CD14-positive monocyte (primary cell): Measurements from ENCODE around the gene GRM8. TPM values are rescaled to one million over a fixed set of nuclear protein-coding genes. Genes with fewer than 3 reads are reported as not detected.

ENCODE experiments used
- DNase-seq, 3 donors: peaks; one replicate each; pipeline ENCODE4 v3.0.0-alpha.2; 2011 to 2022
- H2AFZ ChIP-seq: 2 replicates; pipeline ENCODE4 v1.6.0; 2012; ENCODE audit warnings: mild to moderate bottlenecking, low read depth, low read length, inconsistent platforms; ENCODE audit not compliant: insufficient read depth, poor library complexity, severe bottlenecking
- H3K27ac ChIP-seq, 2 donors: 1 replicate in 1 of 2; 2 replicates in 1 of 2; pipeline ENCODE4 v1.5.1; 2012 to 2013; ENCODE audit warnings: low read length in 2 of 2, control low read depth in 1 of 2, inconsistent platforms in 1 of 2, low read depth in 1 of 2, mild to moderate bottlenecking in 1 of 2
- H3K27me3 ChIP-seq, 2 donors: one replicate each; pipeline versions ENCODE4 v1.6.0 to v1.6.1; 2011 to 2013; ENCODE audit warnings: low read length in 2 of 2; ENCODE audit not compliant: control insufficient read depth in 2 of 2, insufficient read depth in 2 of 2
- H3K36me3 ChIP-seq, 2 donors: replicated peaks in 1 of 2; 1 replicate in 1 of 2; 2 replicates in 1 of 2; pipeline versions ENCODE4 v1.5.1 to v1.6.1; 2012 to 2013; ENCODE audit warnings: low read length in 2 of 2, control low read depth in 1 of 2, inconsistent platforms in 1 of 2, mild to moderate bottlenecking in 1 of 2; ENCODE audit not compliant: insufficient read depth in 2 of 2, control insufficient read depth in 1 of 2
- H3K4me1 ChIP-seq, 2 donors: 1 replicate in 1 of 2; 2 replicates in 1 of 2; pipeline versions ENCODE4 v1.5.1 to v1.6.1; 2012 to 2013; ENCODE audit warnings: low read length in 2 of 2, control low read depth in 1 of 2, inconsistent platforms in 1 of 2, mild to moderate bottlenecking in 1 of 2, moderate library complexity in 1 of 2; ENCODE audit not compliant: insufficient read depth in 2 of 2, control insufficient read depth in 1 of 2
- H3K4me2 ChIP-seq: replicated peaks from 2 replicates; pipeline ENCODE3; 2012; ENCODE audit warnings: low read length, moderate library complexity, mild to moderate bottlenecking; ENCODE audit not compliant: poor library complexity, severe bottlenecking; ENCODE audit errors: extremely low read depth
- H3K4me3 ChIP-seq, 3 experiments: fragments of 200-600 bp in 1 of 3; sonication (generic) in 1 of 3; replicated peaks in 1 of 3; 1 replicate in 2 of 3; 2 replicates in 1 of 3; pipeline ENCODE4 v1.5.1; 2011 to 2013; ENCODE audit warnings: low read length in 3 of 3, mild to moderate bottlenecking in 3 of 3, control low read depth in 2 of 3, low read depth in 2 of 3, inconsistent platforms in 1 of 3, moderate library complexity in 1 of 3
- H3K79me2 ChIP-seq: 2 replicates; pipeline ENCODE4 v1.6.0; 2012; ENCODE audit warnings: mild to moderate bottlenecking, control low read depth, inconsistent platforms, low read length, moderate library complexity; ENCODE audit not compliant: insufficient read depth
- H3K9ac ChIP-seq: 2 replicates; pipeline ENCODE4 v1.6.0; 2017; ENCODE audit warnings: low read length, mild to moderate bottlenecking; ENCODE audit not compliant: insufficient read depth, poor library complexity, severe bottlenecking
- H3K9me3 ChIP-seq, 2 donors: replicated peaks in 1 of 2; 1 replicate in 1 of 2; 2 replicates in 1 of 2; pipeline versions ENCODE4 v1.5.1 to v1.6.1; 2012 to 2013; ENCODE audit warnings: low read length in 2 of 2, control low read depth in 1 of 2; ENCODE audit not compliant: control insufficient read depth in 1 of 2, insufficient read depth in 1 of 2
- H4K20me1 ChIP-seq: 2 replicates; pipeline ENCODE4 v1.6.0; 2012; ENCODE audit warnings: mild to moderate bottlenecking, low read length, control low read depth, moderate library complexity; ENCODE audit not compliant: insufficient read depth
- H3K27ac Mint-ChIP-seq, 7 donors: one replicate each; pipeline ENCODE4 v1.8.0; 2020; ENCODE audit warnings: mild to moderate bottlenecking in 7 of 7, mixed read lengths in 7 of 7, moderate library complexity in 6 of 7, inconsistent platforms in 2 of 7
- H3K27me3 Mint-ChIP-seq, 3 donors: one replicate each; pipeline ENCODE4 v1.8.0; 2021 to 2022; ENCODE audit warnings: low read depth in 3 of 3, mild to moderate bottlenecking in 3 of 3, mixed read lengths in 3 of 3, moderate library complexity in 3 of 3, inconsistent platforms in 1 of 3
- H3K36me3 Mint-ChIP-seq, 2 donors: one replicate each; pipeline ENCODE4 v1.8.0; 2020; ENCODE audit warnings: mixed read lengths in 2 of 2, inconsistent platforms in 1 of 2, mild to moderate bottlenecking in 1 of 2
- H3K4me1 Mint-ChIP-seq: one replicate; pipeline ENCODE4 v1.8.0; 2020; ENCODE audit warnings: mild to moderate bottlenecking, mixed read lengths
- H3K4me3 Mint-ChIP-seq, 2 donors: one replicate each; pipeline ENCODE4 v1.8.0; 2020; ENCODE audit warnings: mild to moderate bottlenecking in 2 of 2, mixed read lengths in 2 of 2, moderate library complexity in 1 of 2
- H3K9me3 Mint-ChIP-seq, 7 donors: one replicate each; pipeline ENCODE4 v1.8.0; 2020 to 2022; ENCODE audit warnings: mixed read lengths in 7 of 7, mild to moderate bottlenecking in 6 of 7, moderate library complexity in 6 of 7, inconsistent platforms in 2 of 7
- CTCF ChIP-seq: fragments of 200-600 bp; IDR thresholded peaks from one replicate; pipeline ENCODE4 v1.8.0; 2022; ENCODE audit warnings: antibody characterized with exemption, mild to moderate bottlenecking
- WGBS: methylation state at CpG from one replicate; pipeline ENCODE4 v1.1.5; 2013; ENCODE audit warnings: missing lambda C conversion rate; ENCODE audit not compliant: insufficient coverage; 5-methylcytosine and 5-hydroxymethylcytosine counted together
- intact Hi-C, 2 donors: fragments of 100-400 bp; cut with micrococcal nuclease; formaldehyde crosslinking; loops; one replicate each; pipeline versions ENCODE4 v1.15.0 to v1.15.1; 2023
- polyA plus RNA-seq, 3 donors: library from polyadenylated mRNA; depleted of rRNA in 1 of 3; unstranded in 2 of 3; stranded (reverse) in 1 of 3; fragments of 300-500 nt in 2 of 3; fragments of >200 nt in 1 of 3; fragmentation: Illumina TruSeq in 2 of 3; gene quantifications; 1 replicate in 2 of 3; 2 replicates in 1 of 3; pipeline ENCODE4 v1.2.3, GENCODE V29; 2012 to 2021

Gene GRM8
- polyA plus RNA-seq, 3 donors, result not detected

- H3K9ac ChIP-seq, result no peak overlapping the region
- WGBS, result no CpG with 5 or more reads among the region's 2 CpGs
- no peaks in the 10 kb centered on the region for H3K27me3 ChIP-seq
- Mint-ChIP-seq H3K4me3 (no peak overlapping the region), H3K4me1 (no peaks in the 10 kb centered on the region), H3K9me3 (peaks cover 0 to 2% (median 0%) of the 10 kb centered on the region in 7 donors), H3K27me3 (no peaks in the 10 kb centered on the region), H3K27ac (no peak overlapping the region), H3K36me3 (no peaks in the 10 kb centered on the region)
- no peak overlapping the region for H3K4me2 ChIP-seq
- DNase-seq, result no peak
- H4K20me1 ChIP-seq, result no peaks in the 10 kb centered on the region
- no peaks in the 10 kb centered on the region for H3K79me2 ChIP-seq
- intact Hi-C loops, result no loop called here
- no peaks in the 10 kb centered on the region for H3K36me3 ChIP-seq
- H3K9me3 ChIP-seq, result no peaks in the 10 kb centered on the region
- no peak overlapping the region for H2AFZ ChIP-seq
- no peaks in the 10 kb centered on the region for H3K4me1 ChIP-seq
- H3K27ac ChIP-seq, result no peak overlapping the region
- peak; percentile 17 for TF ChIP-seq CTCF
- no peak overlapping the region for H3K4me3 ChIP-seq
These were observed 395.9 kb downstream of the GRM8 start for GRCh38 chr7:126856691-126857291.

GRCh38 chr7:126845331-126845730 lies 407.4 kb downstream of the GRM8 start:
- H4K20me1 ChIP-seq, result no peaks in the 10 kb centered on the region
- H3K27ac Mint-ChIP-seq, result no peak overlapping the region
- H3K4me1 ChIP-seq, result no peaks in the 10 kb centered on the region
- H3K27ac ChIP-seq, result no peak overlapping the region
- no peaks in the 10 kb centered on the region for H3K4me1 Mint-ChIP-seq
- intact Hi-C loops, result no loop called here
- no peak for DNase-seq
- H3K4me3 ChIP-seq, result no peak overlapping the region
- H3K36me3 Mint-ChIP-seq, result no peaks in the 10 kb centered on the region
- H3K27me3 Mint-ChIP-seq, result peaks cover 0 to 1% (median 0%) of the 10 kb centered on the region in 3 donors
- peaks cover 0 to 2% (median 0%) of the 10 kb centered on the region in 7 donors for H3K9me3 Mint-ChIP-seq
- no peak for TF ChIP-seq CTCF
- no peaks in the 10 kb centered on the region for H3K36me3 ChIP-seq
- H3K27me3 ChIP-seq, result no peaks in the 10 kb centered on the region
- H3K79me2 ChIP-seq, result no peaks in the 10 kb centered on the region
- H2AFZ ChIP-seq, result no peak overlapping the region
- no peak overlapping the region for H3K9ac ChIP-seq
- no peak overlapping the region for H3K4me2 ChIP-seq
- H3K4me3 Mint-ChIP-seq, result no peak overlapping the region
- H3K9me3 ChIP-seq, result no peaks in the 10 kb centered on the region
